Activated T-cell treated with anti-CD3 and anti-CD28 coated beads, Interleukin-2, amount 50 U/mL, for 24 hours (primary cell): ENCODE measurements around the gene MRPL53.

Experiments
- DNase-seq: peaks from one replicate; pipeline ENCODE4 v3.0.0-alpha.2; 2020
- H3K27ac Mint-ChIP-seq: 2 replicates; pipeline ENCODE4 v1.8.0; 2020; ENCODE audit warnings: mild to moderate bottlenecking, mixed read lengths
- H3K27me3 Mint-ChIP-seq: 2 replicates; pipeline ENCODE4 v1.8.0; 2020; ENCODE audit warnings: mixed read lengths
- H3K36me3 Mint-ChIP-seq: 2 replicates; pipeline ENCODE4 v1.8.0; 2020; ENCODE audit warnings: low read depth, mixed read lengths
- H3K4me1 Mint-ChIP-seq: 2 replicates; pipeline ENCODE4 v1.8.0; 2020; ENCODE audit warnings: low read depth, mixed read lengths
- H3K4me3 Mint-ChIP-seq: 2 replicates; pipeline ENCODE4 v1.8.0; 2020; ENCODE audit warnings: mild to moderate bottlenecking, moderate library complexity, mixed read lengths
- H3K9me3 Mint-ChIP-seq: 2 replicates; pipeline ENCODE4 v1.8.0; 2020; ENCODE audit warnings: mixed read lengths

Gene MRPL53

DNA sequence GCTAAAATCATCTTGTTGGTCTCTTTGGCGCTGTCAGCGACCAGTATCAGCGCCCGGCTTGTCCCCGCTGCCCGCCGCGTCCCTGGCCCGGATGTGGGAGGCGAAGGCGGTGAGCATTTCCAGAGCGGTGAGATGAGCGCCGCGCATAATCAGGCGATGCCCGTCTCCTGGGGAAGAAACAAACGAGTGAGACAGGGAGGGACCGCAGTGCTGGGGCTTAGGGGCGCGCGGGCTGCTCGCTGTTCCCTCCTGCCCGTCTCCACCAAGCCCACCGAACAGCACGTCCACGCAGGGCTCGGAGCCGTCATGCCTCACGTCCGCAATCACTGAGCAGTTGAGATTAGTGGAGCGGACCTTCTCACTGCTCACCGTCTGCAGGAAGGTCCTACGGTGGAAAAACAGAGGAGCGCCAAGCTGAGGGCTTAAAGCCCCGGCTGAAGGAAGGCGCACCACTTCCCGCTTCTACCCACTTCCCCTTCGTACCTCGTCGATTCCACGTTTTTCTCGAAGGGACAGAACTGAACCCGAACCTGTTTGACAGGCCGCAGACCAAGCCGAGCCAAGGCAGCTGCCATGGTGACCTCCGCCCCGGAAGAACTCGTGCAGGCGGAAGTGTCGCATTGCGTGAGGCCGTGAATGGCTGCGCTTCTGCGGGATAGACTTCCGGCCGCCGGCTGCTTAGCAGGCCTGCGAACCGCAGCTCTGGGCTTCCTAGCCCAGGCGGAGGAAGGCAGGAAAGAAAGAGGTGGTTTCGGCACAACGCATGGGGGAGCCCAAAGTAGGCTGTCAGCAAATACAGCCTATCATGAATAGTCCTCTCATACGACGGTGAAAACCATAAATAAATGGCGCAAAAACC lies at the start of gene MRPL53:
TSS of gene MRPL53 (minus strand) at position 595 of the 859 bp plus-strand sequence. CDS start at position 575, 20 bp downstream.
- H3K36me3 Mint-ChIP-seq, result peaks cover 63% of the 10 kb centered on the region
- DNase-seq, result peak; percentile 98
- H3K27me3 Mint-ChIP-seq, result no peaks in the 10 kb centered on the region
- peak within 1 kb of the TSS; percentile 96 for H3K4me3 Mint-ChIP-seq
- H3K27ac Mint-ChIP-seq, result peak within 1 kb of the TSS; percentile 99
- H3K4me1 Mint-ChIP-seq, result peaks cover 26% of the 10 kb centered on the region
- H3K9me3 Mint-ChIP-seq, result no peaks in the 10 kb centered on the region

DNA sequence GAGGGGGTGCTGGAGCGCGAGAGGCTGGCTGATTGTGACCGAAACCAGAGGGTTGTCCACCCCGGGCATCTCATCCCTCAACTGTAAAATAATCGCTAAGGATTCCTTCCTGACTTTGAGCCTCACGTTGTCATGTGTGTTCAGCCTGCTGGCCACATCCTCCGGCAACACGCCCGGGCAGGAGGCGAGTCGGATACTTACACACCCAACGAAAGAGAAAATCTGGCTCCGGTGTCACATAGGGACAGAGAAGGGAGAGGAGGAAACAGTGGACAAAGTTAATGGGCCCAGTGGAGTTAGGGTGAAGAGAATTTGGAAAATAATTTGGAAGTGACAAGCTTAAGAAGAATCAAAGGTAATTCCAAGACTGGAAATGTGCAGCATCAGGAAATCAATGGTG lies 44.2 kb upstream of the MRPL53 start:
- H3K4me1 Mint-ChIP-seq, result peaks cover 25% of the 10 kb centered on the region
- H3K36me3 Mint-ChIP-seq, result no peaks in the 10 kb centered on the region
- H3K4me3 Mint-ChIP-seq, result peak overlapping the region; percentile 48
- no peak overlapping the region for H3K27ac Mint-ChIP-seq
- DNase-seq, result no peak
- H3K9me3 Mint-ChIP-seq, result no peaks in the 10 kb centered on the region
- H3K27me3 Mint-ChIP-seq, result peaks cover 81% of the 10 kb centered on the region

DNA sequence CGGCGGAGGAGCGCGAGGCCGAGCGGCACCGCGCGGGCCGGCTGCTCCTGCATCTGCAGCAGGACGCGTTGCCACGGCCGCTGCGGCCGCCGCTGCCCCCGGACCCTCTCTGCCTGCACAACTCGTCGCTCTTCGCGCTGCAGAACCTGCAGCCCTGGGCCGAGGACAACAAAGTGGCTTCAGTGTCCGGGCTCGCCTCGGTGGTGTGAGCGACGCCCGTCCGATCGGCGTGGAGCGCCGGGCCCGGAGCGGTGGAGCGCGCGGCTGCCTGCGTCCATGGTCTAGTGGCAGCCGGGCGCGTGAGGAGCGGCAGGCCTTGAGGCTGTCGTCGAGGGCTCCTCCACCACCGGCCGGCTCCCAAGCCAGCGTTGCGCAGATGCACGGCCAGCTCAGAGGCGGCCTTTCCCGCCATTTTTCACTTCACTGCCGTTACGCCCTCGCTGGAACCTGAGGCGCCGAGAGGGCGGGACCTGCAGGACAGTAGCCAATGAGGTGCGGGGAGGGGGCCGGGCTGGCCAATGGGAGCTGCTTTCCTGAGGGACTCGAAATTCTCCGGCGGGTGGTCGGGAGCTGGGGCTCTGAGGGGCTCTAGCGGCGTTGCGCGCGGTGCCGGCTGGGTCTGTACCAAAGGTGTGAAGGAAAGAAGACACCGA lies 43.6 kb upstream of the MRPL53 start:
- Mint-ChIP-seq H3K4me1 (peaks cover 26% of the 10 kb centered on the region), H3K36me3 (no peaks in the 10 kb centered on the region), H3K4me3 (peak overlapping the region; percentile 48), H3K27ac (no peak overlapping the region), H3K27me3 (peaks cover 87% of the 10 kb centered on the region), H3K9me3 (no peaks in the 10 kb centered on the region)
- peak; percentile 87 for DNase-seq

DNA sequence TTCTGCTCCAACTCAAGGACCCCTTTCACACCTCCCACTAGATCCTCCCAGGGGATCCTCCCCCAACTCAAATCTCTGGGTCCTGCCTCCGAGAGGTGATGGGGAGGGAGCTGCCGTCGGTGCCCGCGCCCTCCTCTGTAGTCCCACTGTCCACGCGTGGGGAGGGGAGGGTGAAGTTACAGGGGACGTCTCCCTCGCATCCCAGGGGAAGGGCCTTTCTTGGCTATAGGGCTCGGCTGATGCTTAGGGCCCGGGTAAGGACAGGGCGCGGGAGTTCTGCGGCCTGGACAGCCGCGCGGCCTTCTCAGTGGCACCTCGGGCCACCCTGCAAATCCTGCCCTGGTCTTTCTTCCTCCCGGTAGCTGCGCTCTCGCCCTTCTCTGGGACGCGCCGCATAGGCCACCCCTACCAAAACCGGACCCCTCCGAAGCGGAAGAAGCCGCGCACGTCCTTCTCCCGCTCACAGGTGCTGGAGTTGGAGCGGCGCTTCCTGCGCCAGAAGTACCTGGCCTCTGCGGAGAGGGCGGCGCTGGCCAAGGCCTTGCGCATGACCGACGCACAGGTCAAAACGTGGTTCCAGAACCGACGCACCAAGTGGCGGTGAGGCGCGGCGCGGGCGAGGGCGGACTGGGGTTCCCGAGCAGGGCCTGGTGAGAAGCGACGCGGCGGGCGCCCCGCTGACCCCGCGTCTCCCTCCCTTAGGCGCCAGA lies 42.9 kb upstream of the MRPL53 start:
- H3K9me3 Mint-ChIP-seq, result no peaks in the 10 kb centered on the region
- peak overlapping the region; percentile 55 for H3K4me3 Mint-ChIP-seq
- H3K27me3 Mint-ChIP-seq, result peaks cover 87% of the 10 kb centered on the region
- peak overlapping the region; percentile 14 for H3K27ac Mint-ChIP-seq
- DNase-seq, result no peak
- H3K36me3 Mint-ChIP-seq, result no peaks in the 10 kb centered on the region
- H3K4me1 Mint-ChIP-seq, result peaks cover 29% of the 10 kb centered on the region

DNA sequence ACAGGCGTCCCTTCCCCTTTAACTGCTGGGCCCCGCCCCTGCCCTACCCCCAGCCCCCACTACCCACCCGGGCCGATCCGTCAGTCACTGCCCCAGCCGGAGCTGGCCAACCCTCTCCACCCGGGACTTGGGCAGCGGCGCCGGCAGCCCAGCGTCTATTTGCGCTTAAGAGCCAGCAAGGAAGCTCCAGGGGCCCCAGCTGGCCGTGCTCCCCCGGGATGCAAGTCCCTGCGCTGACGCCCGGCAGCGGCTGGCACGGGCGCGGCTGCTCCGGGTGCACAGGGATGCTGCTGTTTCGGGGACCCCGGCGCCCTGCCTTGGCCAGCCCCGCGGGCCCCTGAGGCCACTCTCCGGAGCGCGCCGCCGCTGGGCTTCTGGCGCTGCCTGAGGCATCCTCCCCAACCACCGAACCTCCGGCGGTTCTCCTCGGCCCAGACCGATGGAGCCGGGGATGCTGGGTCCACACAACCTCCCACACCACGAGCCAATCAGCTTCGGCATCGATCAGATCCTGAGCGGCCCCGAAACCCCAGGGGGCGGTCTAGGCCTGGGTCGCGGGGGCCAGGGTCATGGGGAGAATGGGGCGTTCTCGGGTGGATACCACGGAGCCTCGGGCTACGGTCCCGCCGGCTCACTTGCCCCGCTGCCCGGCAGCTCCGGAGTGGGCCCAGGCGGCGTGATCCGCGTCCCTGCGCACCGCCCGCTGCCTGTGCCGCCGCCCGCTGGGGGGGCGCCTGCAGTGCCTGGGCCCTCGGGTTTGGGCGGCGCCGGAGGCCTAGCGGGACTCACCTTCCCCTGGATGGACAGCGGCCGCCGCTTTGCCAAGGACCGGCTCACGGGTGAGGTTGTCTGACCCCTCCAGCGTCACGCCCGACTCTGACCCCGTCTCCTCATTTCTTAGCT lies 42.1 kb upstream of the MRPL53 start, which contains the start of gene TLX2:
TSS of gene TLX2 (plus strand) at position 83 of the 903 bp plus-strand sequence. CDS start at position 440, 357 bp downstream.
- H3K27ac Mint-ChIP-seq, result peak within 1 kb of the TSS; percentile 14
- H3K36me3 Mint-ChIP-seq, result no peaks in the 10 kb centered on the region
- peak within 1 kb of the TSS; percentile 55 for H3K4me3 Mint-ChIP-seq

DNA sequence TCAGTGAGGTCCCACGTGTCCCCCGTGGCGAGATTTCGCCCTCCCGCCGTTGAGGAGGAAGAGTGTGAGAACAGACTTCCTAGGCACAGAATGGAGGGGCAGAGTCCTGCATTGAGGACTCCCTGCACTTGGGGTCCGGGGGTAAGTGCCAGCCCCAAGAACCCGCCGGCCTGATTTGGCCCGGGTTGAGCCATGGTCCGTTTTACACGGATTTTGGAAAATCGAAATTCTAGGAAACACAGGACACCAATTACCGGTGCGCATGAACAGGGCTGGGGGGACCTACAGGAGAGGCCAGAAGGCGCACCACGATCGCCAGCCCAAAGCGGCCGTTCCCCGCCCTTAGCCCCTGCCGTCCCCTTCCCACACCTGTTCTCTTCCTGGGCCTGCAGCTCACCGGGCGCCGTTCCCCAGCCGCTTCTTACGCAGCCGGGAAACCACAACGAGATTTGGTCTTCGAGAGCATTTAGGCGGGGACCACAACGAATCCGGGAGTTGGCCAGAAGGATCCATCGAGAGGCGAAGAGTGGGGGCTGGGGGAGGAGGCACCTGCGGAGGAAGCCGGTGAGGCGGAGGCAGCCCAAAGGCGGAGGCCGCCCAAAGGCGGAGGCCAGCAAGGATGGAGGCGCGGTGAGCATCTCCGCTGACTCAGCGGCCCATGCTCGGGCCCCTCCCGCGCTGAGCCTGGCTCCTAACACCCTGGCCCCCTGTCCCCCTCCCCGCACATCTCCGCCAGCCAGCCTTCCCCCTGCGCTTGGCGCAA lies 41.3 kb upstream of the MRPL53 start:
- DNase-seq, result peak; percentile 64
- peaks cover 29% of the 10 kb centered on the region for H3K4me1 Mint-ChIP-seq
- no peak overlapping the region for H3K27ac Mint-ChIP-seq
- no peaks in the 10 kb centered on the region for H3K36me3 Mint-ChIP-seq
- peak overlapping the region; percentile 33 for H3K4me3 Mint-ChIP-seq
- H3K9me3 Mint-ChIP-seq, result no peaks in the 10 kb centered on the region
- peaks cover 71% of the 10 kb centered on the region for H3K27me3 Mint-ChIP-seq

More for the DNA sequence above, 42.1 kb upstream of the MRPL53 start, which contains the start of gene TLX2:
- no peak for DNase-seq
- Mint-ChIP-seq H3K9me3 (no peaks in the 10 kb centered on the region), H3K27me3 (peaks cover 79% of the 10 kb centered on the region), H3K4me1 (peaks cover 29% of the 10 kb centered on the region)

DNA sequence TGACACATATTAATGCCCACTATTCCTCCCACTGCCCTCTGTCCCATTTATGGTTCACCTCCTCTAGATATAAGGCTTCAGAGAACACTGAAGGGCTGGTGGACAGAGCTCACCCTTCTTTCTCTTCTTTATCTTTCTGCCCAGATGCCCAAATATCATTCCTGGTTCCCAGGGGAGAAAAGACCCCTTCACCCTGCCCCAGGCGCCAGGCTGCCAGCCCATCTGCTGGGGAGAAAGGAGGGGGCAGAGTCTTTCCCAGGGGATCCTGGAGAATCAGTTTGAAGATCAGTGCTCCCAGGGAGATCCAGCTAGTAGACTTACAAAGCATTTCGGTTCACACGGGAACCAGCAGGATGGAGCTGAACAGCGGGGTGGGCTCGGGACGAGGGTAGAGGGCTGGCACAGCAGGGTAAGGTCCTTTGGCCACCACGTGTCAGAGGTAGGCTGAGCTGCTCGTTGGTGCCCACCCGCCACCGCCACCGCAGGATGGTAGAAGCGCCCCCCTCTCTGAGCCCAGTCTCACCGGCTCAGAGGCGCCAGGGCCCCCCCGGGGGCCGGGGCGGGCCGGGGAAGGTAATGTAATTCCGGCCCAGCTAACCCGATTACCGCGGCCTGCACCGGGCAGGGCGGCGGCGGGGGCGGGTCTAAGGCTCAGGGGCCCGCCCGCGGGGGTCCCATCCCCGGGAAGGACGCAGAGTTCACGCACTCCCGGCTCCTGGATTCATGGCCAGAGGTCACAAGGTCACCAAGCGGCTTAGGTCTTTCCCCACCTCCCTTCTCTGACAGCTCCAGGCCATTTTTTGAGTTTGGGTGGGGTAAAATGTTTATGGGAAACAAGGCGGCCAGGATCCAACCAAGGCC lies 40.5 kb upstream of the MRPL53 start:
- DNase-seq, result no peak
- Mint-ChIP-seq H3K27me3 (peaks cover 63% of the 10 kb centered on the region), H3K36me3 (no peaks in the 10 kb centered on the region), H3K9me3 (no peaks in the 10 kb centered on the region), H3K4me1 (peaks cover 37% of the 10 kb centered on the region), H3K27ac (no peak overlapping the region), H3K4me3 (no peak overlapping the region)

DNA sequence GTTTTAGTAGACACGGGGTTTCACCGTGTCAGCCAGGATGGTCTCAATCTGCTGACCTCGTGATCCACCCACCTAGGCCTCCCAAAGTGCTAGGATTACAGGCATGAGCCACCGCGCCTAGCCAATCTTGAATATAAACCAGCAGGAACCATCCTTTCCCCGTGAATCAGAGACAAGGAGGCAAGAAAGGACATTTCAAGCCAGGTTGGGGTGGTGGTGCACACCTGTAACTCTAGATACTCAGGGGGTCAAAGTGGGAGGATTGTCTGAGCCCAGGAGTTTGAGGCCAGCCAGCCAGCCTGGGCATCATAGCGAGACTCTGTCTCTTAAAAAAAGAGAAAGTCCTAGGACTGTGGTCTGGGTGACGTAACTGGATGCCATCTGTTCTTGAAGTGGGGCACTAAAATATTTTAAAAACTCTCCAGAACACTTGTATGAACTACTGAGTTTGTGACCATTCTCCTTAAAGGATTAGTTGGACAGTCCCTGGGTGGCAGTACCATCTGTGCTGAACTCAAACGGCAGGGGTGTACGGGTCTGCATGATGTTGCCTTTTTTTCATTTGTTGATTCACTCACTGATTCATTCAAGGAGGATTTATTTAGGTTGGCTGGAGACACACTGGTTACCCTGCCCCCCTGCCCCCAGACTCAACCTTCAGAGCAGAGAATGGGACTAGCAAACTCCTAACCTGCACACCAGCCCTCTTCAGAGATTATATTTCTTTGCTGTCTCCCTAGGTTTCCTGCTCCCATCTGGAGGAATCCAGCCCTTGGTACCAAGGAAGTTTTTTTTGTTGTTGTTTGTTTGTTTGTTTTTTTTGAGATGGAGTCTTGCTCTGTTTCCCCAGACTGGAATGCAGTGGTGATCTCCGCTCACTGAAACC lies 38.9 kb upstream of the MRPL53 start:
- DNase-seq, result no peak
- Mint-ChIP-seq H3K9me3 (no peaks in the 10 kb centered on the region), H3K27me3 (peaks cover 51% of the 10 kb centered on the region), H3K27ac (no peak overlapping the region), H3K4me1 (peaks cover 44% of the 10 kb centered on the region), H3K4me3 (no peak overlapping the region), H3K36me3 (peaks cover 14% of the 10 kb centered on the region)

DNA sequence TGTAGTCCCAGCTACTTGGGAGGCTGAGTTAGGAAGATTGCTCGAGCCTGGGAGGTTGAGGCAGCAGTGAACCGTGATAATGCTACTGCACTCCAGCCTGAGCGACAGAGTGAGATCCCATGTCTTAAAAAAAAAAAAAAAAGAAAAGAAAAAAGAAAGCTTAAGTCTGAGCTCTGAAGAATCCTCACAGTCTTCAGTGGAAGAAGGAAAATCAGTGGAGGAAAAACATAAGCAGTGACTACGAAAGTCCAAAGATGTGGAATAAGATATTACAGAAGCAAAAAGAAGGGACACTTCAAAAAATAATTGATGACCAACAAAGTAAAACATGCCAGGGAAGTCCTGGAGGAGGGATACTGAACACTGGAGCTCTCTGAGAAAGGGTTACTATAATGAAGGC lies 37.8 kb upstream of the MRPL53 start:
- H3K4me1 Mint-ChIP-seq, result peaks cover 45% of the 10 kb centered on the region
- DNase-seq, result no peak
- peaks cover 23% of the 10 kb centered on the region for H3K36me3 Mint-ChIP-seq
- H3K4me3 Mint-ChIP-seq, result no peak overlapping the region
- no peaks in the 10 kb centered on the region for H3K9me3 Mint-ChIP-seq
- peaks cover 46% of the 10 kb centered on the region for H3K27me3 Mint-ChIP-seq
- no peak overlapping the region for H3K27ac Mint-ChIP-seq

DNA sequence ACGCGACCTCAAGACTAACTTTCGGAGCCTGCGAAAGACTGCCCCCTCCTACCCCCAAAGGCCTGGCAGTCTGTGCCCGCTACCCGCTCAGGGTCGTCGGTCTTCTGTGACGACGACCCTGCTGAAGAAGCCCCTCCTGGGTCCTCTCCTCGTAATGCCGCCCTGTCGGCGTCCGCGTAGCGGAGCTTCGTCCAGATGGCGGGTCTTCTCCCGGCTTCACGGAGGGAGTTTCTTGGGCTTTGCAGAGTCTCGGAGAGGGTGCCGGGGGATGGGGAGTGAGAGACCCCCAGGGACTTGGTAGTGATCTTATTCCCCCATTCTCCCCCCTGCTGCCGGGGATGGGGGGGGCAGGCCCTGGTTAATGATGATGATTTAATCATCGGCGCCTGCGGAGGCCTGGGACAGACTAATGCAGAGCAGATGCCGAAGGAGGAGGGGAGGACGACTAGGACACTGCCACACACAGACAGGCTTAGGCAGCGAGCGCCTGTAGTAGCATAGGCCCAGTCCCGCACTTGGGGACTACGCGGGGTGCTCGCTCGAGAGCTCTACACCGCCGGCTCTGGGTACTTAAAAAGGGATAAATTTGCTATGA lies 35.5 kb upstream of the MRPL53 start:
- peaks cover 55% of the 10 kb centered on the region for H3K27me3 Mint-ChIP-seq
- peaks cover 53% of the 10 kb centered on the region for H3K4me1 Mint-ChIP-seq
- H3K4me3 Mint-ChIP-seq, result peak overlapping the region; percentile 93
- H3K9me3 Mint-ChIP-seq, result no peaks in the 10 kb centered on the region
- peaks cover 35% of the 10 kb centered on the region for H3K36me3 Mint-ChIP-seq
- no peak for DNase-seq
- peak overlapping the region; percentile 99 for H3K27ac Mint-ChIP-seq

DNA sequence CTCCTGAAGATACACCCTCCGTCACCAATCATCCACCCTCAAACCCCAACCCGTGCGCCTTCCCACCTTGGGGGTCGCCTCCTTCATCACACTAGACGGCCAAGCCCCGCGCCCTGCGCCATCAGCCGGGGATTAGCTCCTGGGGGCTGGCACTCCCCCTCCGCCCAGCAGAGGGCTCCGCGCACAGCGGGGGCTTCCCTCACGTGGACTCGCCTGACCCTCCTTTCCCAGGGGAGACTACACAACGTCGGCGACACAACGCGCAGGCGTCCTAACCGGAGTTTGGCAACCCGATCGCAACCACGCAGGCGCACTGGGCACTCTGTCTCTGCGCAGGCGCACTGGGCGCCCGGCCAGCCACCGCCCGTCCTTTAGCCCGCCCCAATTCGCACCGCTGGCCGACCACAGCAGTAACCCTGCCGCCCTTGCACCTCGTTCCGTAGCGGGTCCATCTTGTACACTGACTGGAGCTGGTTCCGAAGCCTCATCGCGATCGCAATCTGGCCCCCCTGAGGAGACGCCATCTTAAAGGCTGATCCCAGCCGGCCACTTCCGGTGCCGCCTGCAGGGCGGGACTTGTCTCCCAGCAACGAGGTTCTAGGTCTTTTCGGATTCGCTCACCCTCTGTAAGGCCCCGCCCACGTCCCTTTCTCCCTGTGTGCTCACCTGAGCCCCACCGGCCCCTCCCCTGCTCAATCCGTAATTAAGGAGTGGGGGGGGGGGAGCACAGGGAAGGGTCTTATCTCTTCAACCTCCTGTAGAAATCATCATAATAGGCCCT lies 34.9 kb upstream of the MRPL53 start, which contains the start of gene PCGF1:
TSS of gene PCGF1 (minus strand) at position 551 of the 781 bp plus-strand sequence. CDS start at position 524, 27 bp downstream.
- Mint-ChIP-seq H3K27ac (peak within 1 kb of the TSS; percentile 99), H3K4me1 (peaks cover 60% of the 10 kb centered on the region), H3K4me3 (peak within 1 kb of the TSS; percentile 93), H3K9me3 (no peaks in the 10 kb centered on the region), H3K36me3 (peaks cover 35% of the 10 kb centered on the region), H3K27me3 (peaks cover 55% of the 10 kb centered on the region)
- peak; percentile 99 for DNase-seq
